ENCODE measurements around the gene C20orf141.

DNA sequence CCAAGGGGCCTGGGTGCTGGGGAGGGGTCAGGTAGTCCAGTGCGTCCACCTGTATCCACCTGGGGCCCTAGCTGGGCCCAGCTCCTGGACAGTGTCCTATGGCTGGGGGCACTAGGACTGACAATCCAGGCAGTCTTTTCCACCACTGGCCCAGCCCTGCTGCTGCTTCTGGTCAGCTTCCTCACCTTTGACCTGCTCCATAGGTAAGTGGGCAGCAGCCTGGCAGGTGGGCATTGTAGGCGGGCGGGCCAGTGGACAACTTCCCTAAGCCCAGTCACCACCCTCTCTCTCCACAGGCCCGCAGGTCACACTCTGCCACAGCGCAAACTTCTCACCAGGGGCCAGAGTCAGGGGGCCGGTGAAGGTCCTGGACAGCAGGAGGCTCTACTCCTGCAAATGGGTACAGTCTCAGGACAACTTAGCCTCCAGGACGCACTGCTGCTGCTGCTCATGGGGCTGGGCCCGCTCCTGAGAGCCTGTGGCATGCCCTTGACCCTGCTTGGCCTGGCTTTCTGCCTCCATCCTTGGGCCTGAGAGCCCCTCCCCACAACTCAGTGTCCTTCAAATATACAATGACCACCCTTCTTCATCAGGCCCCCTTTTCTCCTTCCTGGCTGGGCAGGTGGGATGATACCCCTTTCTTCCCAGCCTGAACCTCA lies 584 bp downstream of the C20orf141 start:
- TF ChIP-seq MYNN (tag by site-specific recombination; IDR thresholded peaks at IDR 0.05; ENCODE audit: borderline replicate concordance) = no peak
- TF ChIP-seq, protein P1, sequence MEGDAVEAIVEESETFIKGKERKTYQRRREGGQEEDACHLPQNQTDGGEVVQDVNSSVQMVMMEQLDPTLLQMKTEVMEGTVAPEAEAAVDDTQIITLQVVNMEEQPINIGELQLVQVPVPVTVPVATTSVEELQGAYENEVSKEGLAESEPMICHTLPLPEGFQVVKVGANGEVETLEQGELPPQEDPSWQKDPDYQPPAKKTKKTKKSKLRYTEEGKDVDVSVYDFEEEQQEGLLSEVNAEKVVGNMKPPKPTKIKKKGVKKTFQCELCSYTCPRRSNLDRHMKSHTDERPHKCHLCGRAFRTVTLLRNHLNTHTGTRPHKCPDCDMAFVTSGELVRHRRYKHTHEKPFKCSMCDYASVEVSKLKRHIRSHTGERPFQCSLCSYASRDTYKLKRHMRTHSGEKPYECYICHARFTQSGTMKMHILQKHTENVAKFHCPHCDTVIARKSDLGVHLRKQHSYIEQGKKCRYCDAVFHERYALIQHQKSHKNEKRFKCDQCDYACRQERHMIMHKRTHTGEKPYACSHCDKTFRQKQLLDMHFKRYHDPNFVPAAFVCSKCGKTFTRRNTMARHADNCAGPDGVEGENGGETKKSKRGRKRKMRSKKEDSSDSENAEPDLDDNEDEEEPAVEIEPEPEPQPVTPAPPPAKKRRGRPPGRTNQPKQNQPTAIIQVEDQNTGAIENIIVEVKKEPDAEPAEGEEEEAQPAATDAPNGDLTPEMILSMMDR (tag by site-specific recombination; IDR thresholded peaks at IDR 0.05) = no peak
- no peak for TF ChIP-seq ZNF629 (tag by site-specific recombination; IDR thresholded peaks at IDR 0.05)
- TF ChIP-seq ZNF350 (tag by site-specific recombination; IDR thresholded peaks at IDR 0.05) = no peak
- TF ChIP-seq ZNF529 (tag by site-specific recombination; IDR thresholded peaks at IDR 0.05; ENCODE audit: insufficient replicate concordance) = no peak
